GM21825 (cell line): ENCODE results near the gene OSBPL1A.
"Not testable (repeated sequence)": the region's sequence is repeated elsewhere in the genome, so short reads cannot be mapped to it uniquely, and the experiment has no call there.

Source experiments
- ATAC-seq: cut with Tn5 transposase; IDR thresholded peaks from one replicate; pipeline ENCODE4 v1.9.1; 2021; ENCODE audit warnings: mild to moderate bottlenecking, moderate library complexity; ENCODE audit not compliant: unreplicated experiment

The OSBPL1A gene

DNA sequence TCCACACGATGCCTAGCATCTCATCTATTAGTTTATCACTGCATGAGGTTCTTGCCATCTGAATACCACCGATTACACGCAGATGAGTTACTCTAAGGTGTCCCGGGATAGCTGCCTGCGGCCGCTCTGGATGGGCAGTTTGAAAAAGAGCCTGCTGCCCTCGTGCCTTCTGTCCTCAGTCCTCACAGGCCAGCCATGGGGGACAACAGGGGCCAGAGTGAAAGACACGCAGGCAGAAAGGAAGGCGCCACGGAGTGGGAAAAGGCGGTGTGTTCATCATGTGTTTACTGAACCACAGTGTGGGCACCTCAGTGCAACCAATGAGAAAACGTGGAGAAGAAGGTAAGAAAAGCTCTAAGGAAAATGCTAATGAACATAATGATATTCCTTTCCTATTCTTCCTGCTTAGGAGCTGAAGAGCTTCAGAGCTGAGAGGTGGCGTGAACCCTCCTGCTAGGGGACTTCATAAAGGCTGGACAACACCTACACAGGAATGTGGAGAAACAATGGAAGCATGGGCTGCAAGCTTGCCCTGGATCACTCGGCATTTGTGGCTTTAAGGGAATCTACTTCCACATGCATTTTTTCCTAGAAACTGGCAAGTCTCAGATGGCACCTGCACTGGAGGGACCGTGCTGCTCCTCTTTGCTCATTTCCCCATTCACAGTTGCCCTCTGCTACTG is 207.8 kb downstream of the OSBPL1A start:
- ATAC-seq, result no peak

DNA sequence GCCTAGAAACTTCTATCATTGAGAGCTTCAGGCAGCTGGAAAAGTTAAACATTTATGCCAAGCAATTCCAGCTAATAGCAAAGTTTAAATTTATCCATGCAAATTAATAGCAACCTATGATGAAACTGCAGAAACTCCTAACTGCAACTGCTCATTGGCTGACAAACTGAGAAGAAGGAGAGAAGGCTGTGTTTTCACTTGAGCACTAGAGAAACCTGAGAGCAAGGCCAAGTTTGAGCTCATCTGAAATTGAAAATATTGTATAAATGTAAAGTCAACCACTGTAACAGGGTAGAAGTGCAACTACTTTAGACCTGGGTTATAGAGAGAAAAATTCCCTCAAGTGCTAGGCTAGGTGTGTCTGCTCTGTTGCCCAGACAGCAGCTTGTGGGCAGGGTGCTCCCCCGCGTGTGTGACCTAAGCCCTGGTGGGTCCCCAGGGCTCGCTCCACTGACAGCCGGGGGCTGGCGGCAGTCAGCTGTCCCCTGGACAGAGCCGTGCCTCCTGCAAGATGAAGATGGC is 208.6 kb downstream of the OSBPL1A start:
- peak; percentile 85 for ATAC-seq

DNA sequence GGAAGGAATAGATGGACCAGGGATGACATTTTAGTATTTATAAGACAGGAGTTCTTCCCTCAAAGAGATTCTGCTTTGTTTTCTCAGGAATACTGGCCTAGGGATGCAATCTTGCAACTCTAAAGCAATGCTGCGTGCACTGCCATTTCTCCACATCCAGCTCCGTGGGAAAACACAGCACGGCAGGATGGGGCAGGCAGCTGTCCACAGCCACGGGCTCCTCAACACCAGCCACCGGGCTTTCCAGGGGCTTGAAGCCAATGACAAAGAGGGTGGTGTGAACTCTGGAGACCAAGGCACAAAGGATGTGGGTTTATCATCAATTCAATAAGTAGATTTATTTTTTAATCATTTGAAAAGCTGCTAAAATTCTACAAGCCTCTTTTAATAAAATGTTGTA is 209.5 kb downstream of the OSBPL1A start:
- no peak for ATAC-seq

DNA sequence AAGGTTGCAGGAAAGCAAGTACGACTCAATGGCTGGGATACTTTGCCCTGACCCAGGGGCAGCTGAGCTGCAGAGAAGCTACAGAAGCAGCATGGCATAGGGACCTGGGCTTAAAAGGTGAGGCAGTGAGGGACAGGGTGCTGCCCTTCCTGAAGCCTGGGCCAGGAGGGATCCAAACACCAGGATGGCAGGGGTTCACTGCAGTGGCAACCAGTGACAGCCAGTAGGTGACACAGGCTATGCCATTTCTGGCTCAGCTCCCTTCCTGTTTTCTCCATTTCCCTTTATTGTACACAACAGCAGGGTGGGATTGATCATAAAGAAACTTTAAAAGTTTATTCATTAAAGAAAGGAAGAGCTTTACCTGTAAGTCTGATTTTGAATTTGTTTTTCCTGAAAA is 209.9 kb downstream of the OSBPL1A start:
- no peak for ATAC-seq

DNA sequence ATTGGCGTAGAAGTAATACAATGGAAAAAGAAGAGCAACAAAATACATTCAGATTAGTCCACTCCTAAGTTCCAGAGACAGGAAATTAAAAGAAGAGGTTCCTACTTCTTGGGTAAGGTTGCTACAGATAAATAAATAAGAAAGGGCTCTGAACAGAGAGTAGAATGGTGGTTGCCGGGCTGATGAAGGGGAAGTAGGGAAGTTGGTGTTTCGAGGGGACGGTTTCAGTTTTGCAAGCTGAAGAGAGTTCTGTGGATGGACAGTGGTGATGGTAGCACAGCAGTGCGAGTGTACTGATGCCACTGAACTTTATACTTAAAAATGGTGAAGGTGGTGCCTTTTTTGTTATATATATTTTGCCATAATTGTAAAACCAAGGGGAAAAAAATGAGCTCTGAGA is 210.6 kb downstream of the OSBPL1A start:
- no peak for ATAC-seq

DNA sequence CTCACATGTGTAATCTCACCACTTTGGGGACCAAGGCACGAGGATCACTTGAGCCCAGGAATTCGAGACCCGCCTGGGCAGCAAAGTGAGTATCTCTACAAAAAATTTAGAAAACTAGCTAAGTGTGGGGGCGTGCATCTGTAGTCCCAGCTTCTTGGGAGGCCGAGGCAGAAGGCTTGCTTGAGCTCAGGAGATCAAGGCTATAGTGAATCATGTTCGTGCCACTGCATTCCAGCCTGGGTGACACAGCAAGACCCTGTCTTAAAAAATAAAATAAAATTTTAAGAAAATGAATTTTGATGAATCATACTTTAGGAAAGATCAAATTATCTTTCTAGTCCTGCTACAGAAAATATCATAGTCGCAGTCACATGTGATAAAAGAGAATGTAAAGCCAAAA is 211.8 kb downstream of the OSBPL1A start:
- ATAC-seq, result no peak

DNA sequence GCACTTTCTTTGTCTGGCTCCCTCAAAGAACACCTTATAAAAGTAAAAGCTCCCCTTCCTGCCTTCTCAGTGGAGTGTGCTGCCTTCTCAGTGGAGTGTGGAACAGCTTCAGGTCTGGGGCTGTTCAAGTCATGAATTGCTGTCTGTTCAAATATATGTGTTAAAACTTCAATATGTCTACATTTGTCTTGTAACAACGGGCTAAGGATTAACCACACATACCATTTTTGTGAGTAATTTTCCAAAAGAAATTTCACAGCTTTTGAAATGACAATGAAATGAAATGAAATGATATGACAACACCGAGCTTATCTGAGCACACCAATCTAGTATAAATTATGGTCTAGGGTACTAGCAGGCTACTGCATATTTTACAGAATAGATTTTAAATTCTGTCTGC is 215.8 kb downstream of the OSBPL1A start:
- no peak for ATAC-seq

DNA sequence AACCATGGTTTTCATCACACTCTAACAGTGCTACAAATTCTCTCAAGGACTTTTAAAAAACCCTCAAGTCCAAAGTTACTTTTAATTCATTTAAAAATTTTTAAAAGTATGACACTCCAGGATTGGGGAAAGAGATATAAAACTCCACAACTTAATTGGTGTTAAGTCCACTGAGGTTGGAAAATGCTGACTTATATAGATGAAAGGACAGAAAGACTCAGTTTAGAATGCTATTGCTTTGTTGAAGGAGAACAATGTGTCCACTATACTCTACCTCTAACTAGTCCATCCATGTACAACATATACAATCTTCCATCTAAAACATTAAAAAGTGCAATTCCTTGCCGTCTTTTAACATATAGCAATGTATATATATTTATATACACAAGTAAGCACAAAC is 217.6 kb downstream of the OSBPL1A start:
- no peak for ATAC-seq

DNA sequence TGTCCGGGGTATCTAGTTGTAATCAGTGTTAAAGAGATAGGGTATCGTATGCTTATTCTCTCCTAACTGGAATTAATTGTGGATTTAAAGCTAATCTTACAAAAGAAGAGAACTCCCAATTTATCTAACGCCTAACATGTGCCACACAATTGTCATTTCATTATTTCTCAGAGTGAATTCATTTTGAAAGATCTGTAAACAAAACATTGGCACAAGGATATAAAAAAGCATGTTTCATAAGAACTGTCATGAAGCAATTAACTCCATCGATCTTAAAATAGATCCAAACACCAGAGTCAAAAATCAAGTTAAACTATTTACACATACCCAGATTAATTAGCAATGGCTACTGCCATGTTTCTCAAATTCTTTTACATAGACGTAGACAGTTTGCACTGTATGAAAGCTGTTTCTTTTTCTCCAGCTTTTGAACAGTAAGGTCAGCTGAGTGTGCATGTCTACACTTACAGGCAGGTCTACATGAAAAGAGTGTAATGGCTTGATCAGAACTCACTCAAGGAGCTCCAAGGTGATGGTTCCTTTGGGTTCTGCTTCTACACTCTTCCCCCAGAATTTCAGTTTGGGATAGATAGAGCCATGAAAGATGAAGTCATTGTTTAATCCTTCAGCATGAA is 220.0 kb downstream of the OSBPL1A start:
- ATAC-seq, result no peak

DNA sequence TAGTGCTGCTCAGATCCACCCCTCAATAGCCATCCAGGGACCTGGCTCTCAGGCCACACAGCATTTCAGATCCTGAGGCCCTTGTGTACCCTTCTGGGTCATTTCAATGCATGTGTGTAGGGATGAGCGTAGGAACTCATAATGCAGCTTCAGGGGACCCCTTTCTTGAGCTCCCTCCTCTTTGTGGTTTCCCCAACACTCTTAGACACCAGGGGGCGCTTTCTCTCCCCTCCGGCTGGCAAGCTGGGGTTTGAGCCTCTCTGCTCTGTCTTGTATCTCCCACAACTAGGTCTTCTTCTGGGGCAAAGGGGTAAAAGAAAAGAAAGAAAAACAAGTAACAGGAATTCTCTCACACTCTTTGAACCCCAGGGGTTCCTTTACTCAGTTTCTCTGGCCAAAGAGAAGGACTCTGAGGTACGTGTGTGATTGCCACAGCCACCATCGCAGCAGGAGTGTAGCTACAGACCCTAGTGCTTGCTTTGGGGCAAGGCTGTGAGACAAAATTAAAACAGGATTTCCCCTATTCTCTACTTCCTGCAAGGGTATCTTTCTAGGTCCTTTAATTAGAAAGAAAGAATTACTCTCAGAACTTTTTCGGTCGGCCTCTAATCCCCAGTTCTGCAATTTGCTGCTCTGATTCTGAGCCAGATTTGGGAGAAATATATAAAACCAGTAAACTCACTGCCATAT is 220.8 kb downstream of the OSBPL1A start:
- ATAC-seq, result peak; percentile 85

DNA sequence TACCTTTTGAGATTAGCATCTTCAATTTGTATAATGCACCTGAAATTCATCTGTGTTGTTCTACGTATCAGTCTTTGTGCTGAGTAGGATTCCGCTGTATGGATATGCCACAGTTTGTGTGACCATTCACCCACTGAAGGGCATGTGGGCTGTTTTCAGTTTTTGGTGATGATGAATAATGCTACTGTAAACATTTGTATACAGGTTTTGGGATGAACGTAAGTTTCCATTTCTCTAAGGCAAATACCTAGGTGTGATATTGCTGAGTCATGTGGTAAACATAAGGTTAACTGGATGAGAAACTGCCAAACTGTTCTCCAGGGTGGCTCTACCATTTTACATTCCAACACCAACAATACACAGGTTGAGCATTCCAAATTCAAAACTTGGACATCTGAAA is 223.6 kb downstream of the OSBPL1A start:
- no peak for ATAC-seq

DNA sequence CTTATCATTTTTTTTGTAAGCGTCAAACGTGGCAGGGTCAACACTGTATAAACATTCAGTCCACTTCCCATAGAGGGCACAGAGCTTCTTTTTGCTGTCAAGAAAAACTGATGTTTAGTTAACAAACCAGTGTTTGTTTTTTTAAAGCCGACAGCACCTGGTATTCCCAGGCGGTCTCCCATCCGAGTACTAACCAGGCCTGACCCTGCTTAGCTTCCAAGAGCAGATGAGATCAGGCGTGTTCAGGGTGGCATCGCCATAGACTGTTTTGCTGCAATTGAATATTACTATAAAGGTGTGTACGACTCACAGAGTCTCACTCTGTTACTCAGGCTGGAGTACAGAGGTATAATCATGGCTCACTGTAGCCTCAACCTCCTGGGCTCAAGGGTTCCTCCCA is 227.3 kb downstream of the OSBPL1A start:
- ATAC-seq, result no peak

DNA sequence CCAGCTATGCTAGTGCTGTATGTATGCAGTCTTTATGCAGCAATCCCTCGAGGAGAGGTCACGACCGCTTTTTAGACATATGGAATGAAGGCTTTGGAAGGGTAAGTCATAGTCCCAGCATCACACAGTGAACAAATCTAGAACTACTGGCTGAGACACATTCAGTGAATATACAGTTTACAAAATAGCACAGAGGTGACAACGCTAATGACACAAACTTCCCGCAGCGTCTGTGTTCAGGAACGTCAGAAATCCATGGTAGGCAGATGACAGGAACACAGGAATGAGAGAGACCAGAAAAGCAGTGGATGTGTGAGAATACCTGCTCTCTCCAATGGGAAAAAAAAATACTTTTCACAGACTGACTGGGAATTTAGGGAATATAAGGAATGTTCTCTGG is 229.1 kb downstream of the OSBPL1A start:
- no peak for ATAC-seq

DNA sequence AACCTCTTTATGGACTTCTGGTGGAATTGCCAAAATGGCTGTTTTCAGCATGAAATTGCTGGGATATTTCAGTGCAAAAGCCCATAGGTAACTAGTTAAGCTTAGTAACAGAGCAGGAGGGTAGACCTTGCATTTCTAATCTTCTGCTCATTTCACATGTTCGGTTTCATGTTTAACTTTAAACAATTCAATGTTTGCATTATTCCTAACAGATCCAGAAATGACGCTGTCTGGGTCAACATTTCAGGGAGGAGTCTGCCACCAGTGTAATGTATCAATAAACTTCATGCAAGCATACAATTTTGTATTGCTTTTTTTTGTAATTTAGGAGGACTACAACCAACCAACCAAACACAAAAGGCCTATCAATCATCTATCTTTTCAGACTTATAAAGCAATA is 236.3 kb downstream of the OSBPL1A start:
- no peak for ATAC-seq

DNA sequence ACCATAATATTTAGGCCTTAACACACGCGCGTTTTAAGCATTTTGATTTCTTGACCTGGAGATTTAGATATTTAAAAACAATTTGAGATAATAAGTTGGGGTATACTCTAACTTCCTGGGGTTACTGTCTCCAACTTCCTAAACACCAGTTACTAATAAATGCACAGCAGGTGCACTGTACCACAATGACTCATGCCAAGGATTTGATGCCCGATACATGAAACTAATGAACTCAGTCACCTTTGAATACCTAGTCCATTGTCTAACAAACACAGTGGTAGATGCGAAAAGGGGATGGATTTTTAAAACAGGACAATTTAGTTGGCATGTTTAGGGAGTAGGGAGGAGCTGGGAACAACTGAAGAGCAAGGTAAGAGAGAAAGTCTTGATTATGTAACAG is 237.5 kb downstream of the OSBPL1A start:
- ATAC-seq, result no peak

DNA sequence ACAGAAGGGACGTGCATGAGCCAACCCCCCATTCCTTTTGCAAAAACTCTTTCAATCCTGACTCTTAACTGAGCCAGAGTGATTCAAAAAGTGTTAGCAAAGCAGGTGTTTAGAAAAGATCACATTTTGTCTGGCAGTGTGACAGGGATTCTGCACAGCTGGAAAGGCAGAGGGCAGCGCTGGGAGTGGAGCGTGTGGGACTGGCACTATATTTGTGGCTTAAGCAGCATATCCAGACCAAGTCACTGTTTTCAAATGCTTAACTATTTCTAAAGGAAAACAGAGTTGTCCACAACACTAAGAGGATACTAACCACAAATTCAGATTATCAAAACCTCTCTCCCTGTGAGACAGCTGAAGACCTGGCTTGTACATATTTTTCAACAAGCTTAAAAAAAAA is 239.8 kb downstream of the OSBPL1A start:
- no peak for ATAC-seq

DNA sequence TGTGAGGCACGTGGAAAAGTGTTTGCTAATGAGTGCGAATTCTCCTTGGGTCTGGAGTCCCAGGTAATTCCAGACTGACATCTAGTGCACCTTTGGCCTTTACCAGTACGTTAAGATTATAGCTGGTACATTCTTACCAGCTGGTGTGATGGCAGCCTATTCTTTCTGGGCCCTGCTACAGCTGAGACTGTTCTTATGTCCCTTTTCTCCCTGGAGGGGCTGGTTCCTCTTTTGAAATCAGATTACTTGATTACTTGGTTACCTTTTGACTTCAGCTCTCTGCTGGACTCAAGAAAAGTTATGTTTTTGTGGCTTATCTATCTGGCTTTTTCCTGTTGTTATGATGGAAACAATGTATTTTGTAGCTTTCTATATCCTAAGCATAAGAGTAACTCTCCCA is 244.2 kb downstream of the OSBPL1A start:
- no peak for ATAC-seq

DNA sequence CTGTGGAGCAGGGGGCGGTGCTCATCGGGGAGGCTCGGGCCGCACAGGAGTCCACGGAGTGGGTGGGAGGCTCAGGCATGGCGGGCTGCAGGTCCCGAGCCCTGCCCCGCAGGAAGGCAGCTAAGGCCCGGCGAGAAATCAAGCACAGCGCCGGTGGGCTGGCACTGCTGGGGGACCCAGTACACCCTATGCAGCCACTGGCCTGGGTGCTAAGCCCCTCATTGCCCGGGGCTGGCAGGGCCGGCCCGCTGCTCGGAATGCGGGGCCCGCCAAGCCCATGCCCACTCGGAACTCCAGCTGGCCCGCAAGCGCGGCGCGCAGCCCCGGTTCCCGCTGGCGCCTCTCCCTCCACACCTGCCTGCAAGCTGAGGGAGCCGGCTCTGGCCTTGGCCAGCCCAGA is 248.0 kb downstream of the OSBPL1A start:
- not testable (repeated sequence) for ATAC-seq

DNA sequence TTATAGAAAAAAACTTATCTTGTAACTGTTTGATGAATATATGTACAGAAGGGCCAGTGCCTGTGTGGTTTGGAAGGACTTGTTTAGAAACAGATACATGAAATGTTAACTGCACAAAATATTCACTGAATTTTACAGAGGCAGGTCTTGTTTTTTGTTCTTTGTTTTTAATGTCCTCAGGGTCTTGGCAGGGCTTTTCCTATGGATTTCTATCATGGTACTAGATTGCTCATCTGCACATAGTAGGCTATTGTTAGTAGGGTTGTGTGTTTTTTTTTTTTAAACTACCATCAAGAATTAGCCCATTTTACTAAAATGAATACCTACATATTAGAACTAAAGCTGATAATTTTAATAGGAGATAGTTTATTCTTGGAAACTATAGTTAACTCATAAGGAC is 255.2 kb downstream of the OSBPL1A start:
- ATAC-seq, result no peak

DNA sequence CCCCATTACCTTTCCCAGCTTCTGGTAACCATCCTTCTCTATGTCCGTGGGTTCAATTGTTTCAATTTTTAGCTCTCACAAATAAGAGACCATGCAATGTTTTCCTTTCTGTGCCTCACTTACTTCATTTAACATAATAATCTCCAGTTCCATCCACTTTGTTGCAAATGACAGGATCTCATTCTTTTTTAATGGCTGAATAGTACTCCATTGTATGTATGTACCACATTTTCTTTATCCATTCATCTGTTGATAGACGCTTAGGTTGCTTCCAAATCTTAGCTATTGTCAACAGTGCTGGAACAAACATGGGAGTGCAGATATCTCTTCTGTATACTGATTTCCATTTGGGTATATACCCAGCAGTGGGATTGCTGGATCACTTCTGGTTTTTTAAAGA is 256.9 kb downstream of the OSBPL1A start:
- ATAC-seq, result no peak

DNA sequence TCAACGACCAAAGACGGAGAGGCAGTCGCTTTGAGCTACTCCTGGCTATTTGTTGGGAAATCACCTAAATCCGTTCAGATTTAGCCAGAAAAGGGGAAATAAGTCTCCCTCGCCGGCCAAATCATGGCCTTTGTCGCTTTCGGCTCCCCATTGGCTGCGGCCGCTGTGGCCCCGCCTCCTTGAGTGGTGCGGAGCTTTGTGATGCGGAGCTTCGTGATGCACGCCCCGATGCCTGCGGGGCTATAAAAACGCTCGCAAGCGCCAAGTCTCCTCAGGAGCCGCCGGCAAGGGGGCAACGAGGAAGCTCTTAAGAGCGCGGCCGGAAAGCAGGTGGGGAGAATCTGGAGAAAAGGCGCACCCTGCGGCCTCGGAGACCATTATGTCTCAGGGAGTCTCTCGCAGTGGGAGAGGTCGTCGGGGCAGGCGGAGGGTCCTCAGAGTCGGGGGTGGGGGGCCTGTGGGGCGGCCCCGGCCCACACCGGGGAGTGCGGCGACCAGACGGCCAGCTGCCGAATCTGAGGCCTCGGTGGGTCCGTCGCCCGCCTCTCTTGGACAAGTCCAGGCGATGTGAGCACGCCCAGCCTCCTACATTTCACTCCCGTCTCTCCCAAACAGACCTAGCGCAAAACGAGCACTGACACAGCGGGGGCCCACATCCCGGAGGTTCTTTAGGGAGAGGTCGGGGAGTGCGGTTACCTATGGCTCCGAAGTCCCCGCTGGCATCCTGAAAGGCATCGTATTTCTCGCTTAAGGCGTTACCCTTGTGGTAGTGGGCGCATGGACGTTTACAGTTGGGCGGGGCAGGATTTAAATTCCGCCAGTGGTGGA is 258.6 kb downstream of the OSBPL1A start, which contains the start of gene CABYR:
CABYR (plus strand) TSS at position 274 of the 828 bp plus-strand sequence. CDS start 4,053 bp downstream, outside the sequence.
- peak; percentile 94 for ATAC-seq
